A204.1 (cell line): ENCODE results near the gene CCDC47.

Experiments used
- FAIRE-seq: peaks from 2 replicates; lab custom pipeline; 2012; peaks lifted over from hg19 to GRCh38; lab: Jason Lieb, UNC

The CCDC47 gene

DNA sequence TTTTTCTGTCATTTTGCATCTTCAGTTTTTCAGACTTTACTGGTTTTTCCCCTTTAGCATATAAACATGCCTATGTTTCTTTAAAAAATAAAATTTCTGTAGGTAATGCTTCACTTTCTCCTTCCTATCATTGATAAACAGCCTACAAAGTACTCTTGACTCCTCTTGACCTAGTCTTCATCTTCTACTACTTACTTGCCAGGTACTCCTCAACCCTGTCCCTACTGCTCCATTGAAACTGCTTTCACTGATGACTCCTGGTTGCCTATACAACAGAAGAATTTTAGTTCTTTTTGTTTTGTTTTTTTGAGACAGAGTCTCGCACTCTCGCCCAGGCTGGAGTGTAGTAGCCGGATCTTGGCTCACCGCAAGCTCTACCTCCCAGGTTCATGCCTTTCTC is 7.5 kb upstream of the CCDC47 start:
- FAIRE-seq, result no peak

DNA sequence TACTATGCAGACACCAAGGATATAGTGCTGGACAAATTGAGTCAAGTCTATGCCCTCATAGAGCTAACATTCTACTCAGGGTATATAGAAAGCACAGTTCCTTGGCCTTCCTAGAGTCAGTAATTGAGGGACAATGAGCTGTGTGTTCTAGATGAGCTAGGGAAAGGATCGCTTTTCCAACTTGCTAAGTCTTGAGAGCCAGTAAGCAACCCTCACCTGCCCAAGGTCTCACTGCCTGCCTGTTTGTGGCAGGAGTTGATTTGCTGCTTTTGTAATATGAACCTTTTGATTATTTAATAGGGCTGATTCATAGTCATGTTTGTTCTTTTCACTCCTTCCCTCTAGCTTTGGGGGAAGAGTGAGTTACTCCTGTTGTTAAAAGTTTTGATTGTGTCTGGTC is 7.1 kb upstream of the CCDC47 start:
- FAIRE-seq, result no peak

DNA sequence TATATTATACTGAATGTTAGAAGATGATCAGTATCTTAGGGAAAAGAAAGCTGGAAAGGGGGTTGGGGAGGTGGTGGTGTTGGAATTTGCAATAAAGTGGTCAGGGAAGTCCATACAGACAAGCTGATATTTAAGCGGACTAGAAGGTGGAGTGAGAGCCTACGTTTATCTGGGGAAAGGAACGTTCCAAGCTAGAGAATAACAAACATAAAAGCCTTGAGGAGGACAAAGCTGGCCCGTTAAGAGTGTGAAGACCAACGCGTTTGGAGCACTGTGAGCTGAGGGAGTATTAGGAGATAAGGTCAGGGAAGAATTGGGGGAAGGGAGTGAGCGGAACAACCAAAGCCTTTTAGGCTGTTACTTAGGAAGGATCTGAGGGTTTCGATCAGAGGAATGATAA is 2.0 kb upstream of the CCDC47 start:
- no peak for FAIRE-seq

DNA sequence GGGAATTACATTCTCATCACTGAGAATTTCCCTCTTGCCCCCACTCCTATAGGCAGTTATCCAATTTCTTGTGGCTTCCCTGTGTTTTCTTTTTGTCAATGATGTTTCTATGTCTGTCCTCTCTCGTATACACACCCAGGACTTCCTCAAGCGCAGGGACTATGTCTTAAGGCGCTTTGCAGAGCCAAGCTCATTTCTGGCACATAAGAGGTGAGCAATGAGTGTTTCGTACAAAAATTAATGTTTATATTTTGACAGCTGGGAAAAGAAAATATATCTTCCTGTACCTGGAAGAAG is 1.5 kb upstream of the CCDC47 start:
- no peak for FAIRE-seq

DNA sequence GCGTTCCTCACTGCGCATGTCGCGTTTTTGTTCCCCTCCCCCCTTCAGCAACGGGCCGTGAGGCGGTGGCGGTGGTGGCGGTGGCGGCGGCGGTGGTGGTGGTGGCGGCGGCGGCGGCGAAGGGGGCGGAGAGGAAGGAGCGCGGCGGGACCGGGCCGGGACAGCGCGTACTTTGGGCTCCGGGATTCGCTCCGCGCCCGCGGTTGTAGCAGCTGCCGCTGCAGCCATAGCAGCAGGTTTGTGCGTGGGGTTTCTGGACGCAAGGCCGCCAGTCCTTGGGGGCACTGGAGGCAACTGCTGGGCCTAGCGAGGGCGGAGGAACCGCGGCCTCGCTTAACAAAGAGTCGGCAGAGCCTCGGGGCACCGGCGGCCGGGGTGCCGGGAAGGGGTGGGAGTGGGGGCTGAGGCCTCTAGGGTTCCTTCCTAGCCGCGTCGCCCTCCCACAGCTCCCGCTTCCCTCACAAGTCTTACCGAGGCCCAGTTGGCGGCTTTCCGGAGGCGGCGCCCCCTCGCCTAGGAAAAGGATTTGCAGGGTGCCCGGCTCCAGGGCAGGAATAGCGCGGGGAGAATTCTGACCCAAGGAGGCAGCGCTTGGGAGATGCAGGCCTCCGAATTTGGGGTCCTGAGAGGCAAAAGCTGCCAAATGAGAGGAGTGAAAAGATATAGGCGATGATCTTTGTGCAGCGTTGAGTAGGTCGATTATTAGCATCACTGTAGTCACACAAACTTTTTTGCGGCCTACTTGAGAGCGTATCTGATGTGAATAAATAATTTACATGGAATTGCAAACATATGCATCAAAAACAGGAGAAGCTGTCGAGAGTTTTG is 958 bp upstream of the CCDC47 start, which contains the start of gene DDX42:
Gene DDX42 (plus strand): TSS at position 30 of the 828 bp plus-strand sequence. CDS start 12,880 bp downstream, outside the sequence.
- no peak for FAIRE-seq

DNA sequence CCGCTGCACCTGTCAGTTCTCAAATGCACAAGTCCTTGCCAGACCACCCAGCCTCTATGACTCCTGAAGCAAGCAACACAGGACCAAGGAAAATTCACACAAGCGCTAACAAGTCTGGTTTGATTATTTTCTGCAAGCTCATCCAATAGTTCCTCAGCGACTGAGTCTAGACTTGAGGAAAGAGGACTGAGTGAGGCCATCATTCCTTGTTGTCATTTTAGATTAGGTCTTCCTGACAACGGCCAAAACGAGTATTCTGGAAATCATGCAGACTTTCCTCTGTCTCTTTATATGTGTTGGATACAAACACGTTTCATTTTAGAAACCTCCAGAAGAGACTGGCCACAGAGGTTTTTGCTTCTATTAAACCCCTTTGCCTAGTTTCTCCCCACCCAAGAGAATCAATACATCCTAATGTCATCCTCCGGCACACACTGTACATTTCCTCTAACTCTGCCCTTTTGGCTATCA is 561 bp downstream of the CCDC47 start:
- FAIRE-seq, result no peak

DNA sequence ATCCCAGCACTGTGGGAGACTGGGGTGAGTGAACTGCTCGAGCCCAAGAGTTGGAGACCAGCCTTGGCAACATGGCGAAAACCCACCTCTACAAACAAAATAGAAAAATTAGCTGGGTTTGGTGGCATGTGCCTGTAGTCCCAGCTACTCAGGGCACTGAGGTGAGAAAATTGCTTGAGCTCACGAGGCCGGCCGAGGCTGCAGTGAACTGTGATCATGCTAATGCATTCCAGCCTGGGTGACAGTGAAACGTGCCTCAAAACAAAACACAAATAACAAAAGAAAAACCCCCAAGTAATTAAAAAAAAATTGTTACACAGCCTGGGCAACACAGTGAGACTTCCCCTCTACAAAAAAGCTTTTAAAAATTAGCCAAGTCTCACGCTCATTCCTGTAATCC is 5.0 kb downstream of the CCDC47 start:
- FAIRE-seq, result no peak

DNA sequence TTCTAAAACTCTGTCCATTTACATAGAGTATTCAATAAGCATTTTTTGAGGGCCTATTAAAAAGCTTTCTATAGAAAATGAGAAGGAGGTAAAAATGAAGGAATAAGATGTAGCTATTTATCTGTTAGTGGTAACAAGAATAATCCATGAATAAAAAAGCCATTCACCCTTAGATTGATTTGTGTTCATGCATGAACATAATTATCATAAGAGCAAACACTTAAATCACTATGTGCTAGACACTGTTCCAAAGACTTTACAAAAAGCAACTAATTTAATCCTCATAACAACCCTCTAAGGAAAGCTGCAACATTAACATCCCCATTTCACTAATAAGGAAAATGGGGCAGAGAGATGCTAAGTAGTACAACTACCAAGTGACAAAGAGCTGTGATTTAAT is 6.6 kb downstream of the CCDC47 start:
- no peak for FAIRE-seq

DNA sequence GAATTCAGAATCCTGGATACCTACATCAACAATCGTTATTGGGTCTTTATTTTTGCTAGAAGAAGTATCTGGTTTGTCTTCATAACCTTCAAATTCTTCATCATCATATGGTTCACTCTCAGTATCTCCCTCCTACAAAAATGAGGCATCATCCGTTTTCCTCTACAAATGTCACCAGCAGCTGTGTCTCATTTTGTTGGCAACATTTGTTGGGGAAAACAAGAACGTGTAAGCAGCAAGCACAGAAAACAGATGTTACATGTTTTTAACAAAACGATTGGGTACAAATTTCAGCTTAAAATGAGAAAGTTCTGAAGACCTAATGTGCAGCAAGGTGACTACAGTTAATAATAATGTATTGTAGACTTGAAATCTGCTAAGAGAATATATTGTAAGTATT is 8.7 kb downstream of the CCDC47 start:
- no peak for FAIRE-seq

DNA sequence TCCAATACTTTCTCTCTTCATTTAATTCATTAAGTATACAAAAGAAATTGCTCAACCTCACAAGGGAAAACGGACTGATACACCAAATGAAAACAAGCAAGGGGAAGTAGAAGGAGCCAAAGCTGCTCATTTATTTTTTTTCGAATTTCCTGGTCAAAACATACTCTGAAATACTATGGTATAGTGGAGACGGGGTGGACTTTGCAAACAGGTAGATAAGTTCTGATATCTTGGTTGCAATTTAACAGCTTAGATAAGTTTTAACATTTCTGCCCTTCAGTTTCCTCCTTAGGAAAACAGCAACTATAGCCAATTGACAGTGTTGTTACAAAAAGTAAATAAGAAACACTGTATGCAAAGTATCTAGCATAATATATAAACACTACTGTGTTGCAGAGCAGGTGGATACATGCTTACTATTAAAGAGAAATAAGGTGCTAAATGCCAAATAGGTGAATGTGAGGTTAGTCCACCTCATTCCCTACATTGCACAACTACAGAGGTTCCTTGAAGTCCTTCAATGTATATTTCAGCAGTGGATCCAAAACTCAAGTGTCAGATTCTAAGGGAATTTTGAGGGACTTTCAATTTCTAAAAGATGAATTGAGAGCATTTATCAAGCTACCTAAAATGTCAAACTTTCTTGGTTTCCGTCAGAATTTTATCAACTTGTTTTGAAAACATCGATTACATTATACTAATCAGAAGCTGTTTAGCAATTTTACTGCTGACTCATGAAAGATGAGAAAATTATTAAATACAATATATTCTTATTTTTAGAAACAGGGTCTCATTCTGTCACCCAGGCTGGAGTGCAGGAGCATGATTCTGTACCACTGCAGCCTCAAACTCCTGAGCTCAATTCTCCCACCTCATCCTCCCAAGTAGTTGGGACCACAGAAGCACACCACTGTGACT is 11.0 kb downstream of the CCDC47 start:
- no peak for FAIRE-seq

DNA sequence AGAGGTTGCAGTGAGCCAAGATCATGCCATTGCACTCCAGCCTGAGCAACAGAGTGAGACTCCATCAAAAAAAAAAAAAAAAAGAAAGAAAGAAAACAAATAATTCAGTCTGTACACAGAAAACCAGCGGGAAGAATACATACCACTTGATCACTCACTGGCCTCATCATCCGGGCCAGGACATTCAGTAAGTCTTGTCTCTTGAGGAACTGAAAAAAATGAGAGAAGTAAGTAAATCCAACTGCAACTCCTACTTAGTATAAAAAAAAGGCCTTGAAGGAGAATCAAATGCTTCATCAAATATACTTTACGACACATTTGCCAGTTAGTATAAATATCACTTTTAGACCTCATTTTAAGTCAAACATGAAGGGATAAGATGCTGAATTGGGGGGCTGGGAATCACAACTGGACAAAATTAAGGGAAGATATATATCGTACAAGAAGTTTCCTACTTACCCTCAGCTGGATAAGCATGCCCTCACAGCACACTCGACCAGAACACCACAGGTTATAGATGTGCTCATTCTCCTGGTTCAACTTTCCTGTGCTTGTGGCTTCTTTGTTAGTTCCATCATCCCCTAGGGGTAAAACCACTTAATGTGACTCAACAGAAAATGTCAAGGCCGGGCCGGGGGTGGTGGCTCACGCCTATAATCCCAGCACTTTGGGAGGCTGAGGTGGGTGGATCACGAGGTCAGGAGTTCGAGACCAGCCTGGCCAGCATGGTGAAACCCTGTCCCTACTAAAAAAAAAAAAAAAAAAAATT is 12.4 kb downstream of the CCDC47 start:
- no peak for FAIRE-seq

DNA sequence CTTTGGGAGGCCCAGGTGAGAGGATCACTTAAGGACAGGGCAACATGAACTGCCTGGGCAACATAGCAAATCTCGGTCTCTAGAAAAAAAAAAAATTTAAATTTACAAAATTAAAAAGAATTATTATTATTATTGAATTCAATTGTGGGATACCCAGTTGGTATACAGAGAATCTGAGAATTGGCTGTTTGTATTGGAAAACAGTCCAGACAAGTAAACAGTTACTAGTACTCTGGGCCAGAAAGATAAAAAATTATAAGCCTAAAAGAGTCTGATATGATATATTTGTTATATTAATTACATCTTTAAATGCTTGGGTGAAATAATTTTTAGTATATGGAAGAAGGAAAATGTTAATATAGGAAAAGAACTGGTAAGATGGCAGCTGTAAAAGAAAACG is 15.0 kb downstream of the CCDC47 start:
- FAIRE-seq, result no peak

DNA sequence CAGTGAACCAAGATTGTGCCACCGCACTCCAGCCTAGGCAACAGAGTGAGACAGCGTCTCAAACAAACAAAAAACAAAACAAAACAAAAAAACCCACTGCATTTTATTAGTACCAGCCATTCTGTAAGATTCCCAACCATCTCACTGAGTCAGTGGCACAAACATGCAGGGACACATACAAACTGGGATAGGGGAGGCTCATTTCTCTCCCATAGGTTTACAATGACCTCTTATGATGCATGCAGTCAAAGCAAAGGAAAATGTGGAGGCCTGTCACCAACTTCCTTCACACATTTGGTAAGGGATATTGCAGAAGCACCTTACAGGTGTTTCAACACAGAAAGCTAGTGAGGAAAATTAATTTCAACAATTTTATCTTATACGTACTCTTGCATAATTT is 19.4 kb downstream of the CCDC47 start:
- no peak for FAIRE-seq

DNA sequence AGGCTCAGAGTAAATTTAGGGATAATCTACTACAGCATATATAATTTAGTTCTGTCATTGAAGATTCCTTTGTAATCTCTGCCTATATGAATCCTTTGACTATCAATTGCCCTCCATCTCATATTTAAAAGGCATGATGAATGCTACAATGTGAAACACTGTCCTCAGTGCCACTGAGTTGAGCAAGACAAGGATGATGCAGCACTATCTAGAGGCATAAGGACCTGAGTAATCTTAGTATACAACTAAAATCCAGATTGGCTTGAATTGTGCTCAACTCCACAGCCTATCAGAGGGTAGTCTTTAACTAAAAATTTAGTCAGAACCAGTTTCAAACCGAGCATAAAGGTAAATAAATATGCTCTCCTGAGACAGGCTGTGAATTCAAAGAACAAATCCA is 20.2 kb downstream of the CCDC47 start:
- FAIRE-seq, result no peak

DNA sequence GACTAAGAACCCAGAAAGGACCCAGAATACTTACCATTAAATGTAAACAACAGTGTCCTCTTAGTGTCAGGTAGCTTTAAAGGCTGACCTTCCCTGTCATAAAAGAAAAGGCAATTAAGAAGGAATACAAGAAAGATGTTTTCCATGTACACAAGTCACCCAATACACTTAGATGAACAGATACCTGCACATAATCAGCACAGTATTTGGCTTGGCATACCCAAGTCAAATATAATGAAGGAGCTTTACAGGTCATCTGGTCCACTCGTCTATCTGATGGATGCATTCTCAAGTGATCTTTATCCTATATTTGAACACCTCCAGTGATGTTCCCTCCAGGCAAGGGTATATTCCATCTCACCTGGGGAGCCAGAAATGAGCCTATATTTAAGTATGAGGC is 20.7 kb downstream of the CCDC47 start:
- FAIRE-seq, result no peak

DNA sequence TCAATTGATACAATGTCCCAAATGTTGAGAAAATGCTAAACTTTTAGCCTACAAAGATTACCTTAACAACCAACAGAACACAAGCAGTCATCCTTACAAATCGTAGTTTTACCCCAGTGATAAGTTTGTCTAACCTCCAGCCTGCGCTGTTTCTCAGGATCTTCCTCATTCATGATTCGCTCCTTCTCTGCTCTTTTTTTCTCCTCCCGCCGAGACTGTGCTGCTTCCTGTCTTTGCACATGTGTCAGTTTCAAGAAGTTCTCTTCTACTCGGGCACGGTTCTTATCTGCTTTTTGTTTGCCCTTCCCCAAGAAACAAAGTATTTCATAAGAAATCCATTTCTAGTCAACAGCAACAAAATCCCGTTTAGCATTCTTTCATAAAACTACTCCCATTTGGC is 21.6 kb downstream of the CCDC47 start:
- no peak for FAIRE-seq

DNA sequence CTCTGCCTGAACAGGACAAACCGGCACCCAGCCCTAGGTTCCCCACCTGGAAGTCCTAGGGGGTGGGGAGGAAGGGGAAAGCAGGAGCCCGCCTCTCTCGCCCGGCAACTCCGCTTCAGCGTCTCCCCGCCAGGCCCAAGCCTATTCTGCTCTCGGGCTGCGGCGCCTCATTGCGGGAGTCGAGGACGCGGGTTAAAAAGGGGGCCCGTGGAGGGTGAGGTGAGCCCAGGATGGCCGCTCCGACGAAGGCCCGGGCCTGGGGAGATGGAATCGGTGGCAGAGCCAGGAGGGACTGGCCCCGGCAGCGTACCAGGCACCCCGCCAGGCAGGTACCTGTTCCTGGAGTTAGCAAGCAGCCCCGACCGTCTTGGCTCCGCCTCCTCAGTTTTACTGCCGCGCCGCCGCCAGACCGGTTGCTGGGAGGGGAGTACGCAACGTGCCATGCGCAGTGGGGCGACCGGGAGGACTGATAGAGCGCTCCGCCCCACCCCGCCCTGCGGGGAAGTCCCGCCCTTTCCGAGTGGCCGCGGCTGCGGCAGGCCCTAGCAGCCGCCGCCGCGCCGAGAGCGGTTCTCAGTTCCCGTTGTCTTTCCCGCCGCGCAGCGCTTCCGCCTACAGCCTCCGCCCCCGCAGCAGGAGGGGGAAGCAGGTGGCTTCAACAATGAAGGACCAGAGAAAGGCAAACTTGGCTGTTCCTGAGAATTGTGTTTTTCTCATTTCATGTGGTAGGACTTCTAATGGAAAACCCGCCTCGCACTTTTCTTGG is 31.8 kb downstream of the CCDC47 start, which contains the start of gene STRADA:
Gene STRADA (minus strand): TSS at position 392 of the 766 bp plus-strand sequence. CDS start 13,430 bp downstream, outside the sequence.
- FAIRE-seq, result peak; percentile 83

DNA sequence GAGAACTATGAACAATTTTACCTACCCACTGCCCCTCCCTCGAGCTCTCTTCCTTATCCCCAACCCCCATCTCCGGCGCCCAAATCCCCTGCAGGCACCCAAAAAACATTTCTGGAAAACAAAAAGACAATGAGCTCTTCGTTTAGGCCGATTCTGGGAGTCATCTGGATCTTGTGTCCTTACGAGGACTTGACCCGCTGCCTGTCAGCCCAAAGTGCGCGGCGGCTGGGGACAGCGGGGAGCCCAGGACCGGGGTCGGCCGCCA is 32.3 kb downstream of the CCDC47 start:
- no peak for FAIRE-seq

DNA sequence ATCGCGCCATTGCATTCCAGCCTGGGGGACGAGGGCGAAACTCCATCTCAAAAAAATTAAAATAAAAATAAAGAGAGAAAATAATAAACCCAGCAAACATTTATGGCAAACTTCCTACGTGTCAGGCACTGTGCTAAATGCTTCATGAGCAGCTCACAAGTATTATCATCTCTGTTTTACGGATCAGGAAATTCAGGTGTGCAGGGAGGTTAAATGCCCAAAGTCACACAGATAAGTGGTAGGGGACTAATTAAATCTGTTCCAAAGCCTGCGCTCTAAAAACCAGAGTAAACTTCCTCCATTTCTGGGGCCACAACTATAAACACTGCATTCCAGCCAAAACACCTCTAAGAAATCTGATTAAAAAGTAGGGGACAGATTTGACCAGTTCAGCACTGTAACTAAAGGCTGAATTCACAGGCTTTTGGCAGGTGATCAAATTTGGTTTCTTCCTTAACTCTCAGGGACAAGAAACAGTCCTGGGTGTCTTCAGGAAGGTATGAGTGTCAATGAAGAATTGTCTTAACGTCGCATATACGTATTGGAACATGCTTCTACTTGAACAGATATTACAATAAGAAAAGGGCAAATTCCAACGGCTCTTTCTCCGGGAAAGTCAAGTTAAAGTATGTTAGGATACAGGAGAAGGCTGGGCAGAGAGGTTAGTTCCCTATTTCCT is 32.8 kb downstream of the CCDC47 start:
- FAIRE-seq, result no peak

DNA sequence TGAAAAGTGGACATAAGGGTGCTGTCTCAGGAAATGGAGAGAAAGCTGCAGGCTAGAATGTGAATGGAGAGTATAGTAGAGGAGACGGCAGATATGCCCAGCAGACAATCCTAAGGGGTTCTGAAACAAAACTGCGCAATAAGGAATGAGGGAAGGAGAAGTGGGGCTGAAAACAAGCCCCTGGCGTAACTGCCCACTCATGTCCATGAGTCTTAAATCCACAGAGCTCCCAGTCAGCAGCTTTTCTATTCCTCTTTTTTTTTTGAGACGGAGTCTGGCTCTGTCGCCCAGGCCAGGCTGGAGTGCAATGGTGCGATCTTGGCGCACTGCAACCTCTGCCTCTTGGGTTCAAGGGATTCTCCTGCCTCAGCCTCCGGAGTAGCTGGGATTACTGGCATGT is 37.7 kb downstream of the CCDC47 start:
- no peak for FAIRE-seq

DNA sequence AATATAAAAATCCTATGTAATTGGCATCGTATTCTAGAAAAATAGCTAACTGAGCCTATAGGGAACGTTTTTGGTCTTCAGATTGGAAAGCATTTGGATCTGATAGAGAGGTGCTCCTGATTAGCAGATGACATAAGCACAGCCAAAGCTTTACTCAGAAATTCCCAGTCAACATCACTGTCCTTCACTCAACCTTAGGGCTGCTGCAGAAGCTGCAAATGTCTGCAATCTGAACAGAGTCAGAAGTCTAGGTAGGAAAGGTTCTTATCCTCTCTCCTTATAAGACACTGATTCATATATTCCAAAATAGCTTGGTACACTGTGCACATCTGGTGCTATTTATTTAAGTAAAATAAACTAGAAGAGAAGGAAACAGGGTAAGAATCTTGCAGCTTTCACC is 51.0 kb downstream of the CCDC47 start:
- FAIRE-seq, result no peak
